HepG2 (cell line): ENCODE data around the gene ADGRV1. TPM values are rescaled to one million over a fixed set of nuclear protein-coding genes. Genes with fewer than 3 reads are reported as not detected.

Experiments used
- ATAC-seq: fragments of 200-7000 bp; cut with Tn5 transposase; 3 replicates; pipeline ENCODE4 v1.9.1; 2020; ENCODE audit warnings: mild to moderate bottlenecking, moderate library complexity
- BruUV-seq: library from RNA; stranded (reverse); fragments of 400-500 nt; replicated peaks from 2 replicates; lab custom pipeline; 2021; lab: Mats Ljungman, UMichigan
- CTCF ChIA-PET: fragments of 300-600 bp; formaldehyde crosslinking; extraction: SDS; loops from one replicate; lab custom pipeline; 2021; ENCODE audit warnings: low total read pairs, inconsistent platforms, low intra/inter-chr PET ratio; lab: Yijun Ruan, JAX
- POLR2A ChIA-PET: fragments of 350-600 bp; sonication (Branson Sonifier 250); formaldehyde crosslinking; loops from one replicate; lab custom pipeline; 2020; ENCODE audit warnings: antibody characterized with exemption, inconsistent platforms; lab: Yijun Ruan, JAX
- DNase-seq: peaks from one replicate; pipeline ENCODE4 v3.0.0-alpha.2; 2015; ENCODE audit warnings: low spot score
- FAIRE-seq: peaks from 3 replicates; lab custom pipeline; 2011; peaks lifted over from hg19 to GRCh38; lab: Jason Lieb, UNC
- H2AFZ ChIP-seq: one replicate; pipeline ENCODE4 v1.6.1; 2011; ENCODE audit warnings: low read length, inconsistent platforms
- H3K27ac ChIP-seq: fragments of 300-600 bp; 3 replicates; pipeline ENCODE4 v1.8.0; 2011; ENCODE audit warnings: mixed run types, mild to moderate bottlenecking, mixed read lengths, low read length, inconsistent platforms; ENCODE audit not compliant: insufficient read depth; ENCODE audit errors: extremely low read length
- H3K27me3 ChIP-seq, 2 experiments: fragments of 200-600 bp in 1 of 2; 2 replicates in 1 of 2; 3 replicates in 1 of 2; pipeline versions ENCODE4 v1.6.0 to v1.8.0; 2011; ENCODE audit warnings: low read length in 2 of 2, mild to moderate bottlenecking in 2 of 2, moderate library complexity in 2 of 2, inconsistent platforms in 1 of 2; ENCODE audit not compliant: insufficient read depth in 2 of 2, control insufficient read depth in 1 of 2
- H3K36me3 ChIP-seq, 2 experiments: fragments of 200-600 bp in 1 of 2; replicated peaks in 1 of 2; 2 replicates in 1 of 2; 3 replicates in 1 of 2; pipeline versions ENCODE4 v1.5.1 to v1.8.0; 2011; ENCODE audit warnings: low read length in 2 of 2, inconsistent platforms in 1 of 2; ENCODE audit not compliant: insufficient read depth in 2 of 2, control insufficient read depth in 1 of 2
- H3K4me1 ChIP-seq: 2 replicates; pipeline ENCODE4 v1.5.1; 2012; ENCODE audit warnings: low read length, inconsistent platforms; ENCODE audit not compliant: insufficient read depth
- H3K4me2 ChIP-seq: 2 replicates; pipeline ENCODE4 v1.6.0; 2011; ENCODE audit warnings: low read depth, low read length, inconsistent platforms
- H3K4me3 ChIP-seq, 3 experiments: fragments of 200-600 bp in 1 of 3; sonication (generic), shearing (Covaris generic) in 1 of 3; replicated peaks in 1 of 3; 2 replicates each; pipeline ENCODE4 v1.5.1; 2011 to 2016; ENCODE audit warnings: low read length in 3 of 3, inconsistent platforms in 2 of 3, low read depth in 2 of 3, mild to moderate bottlenecking in 2 of 3, control low read depth in 1 of 3, mixed read lengths in 1 of 3; ENCODE audit not compliant: insufficient read depth in 1 of 3
- H3K79me2 ChIP-seq: one replicate; pipeline ENCODE4 v1.6.1; 2011; ENCODE audit warnings: low read length, inconsistent platforms; ENCODE audit not compliant: insufficient read depth
- H3K9ac ChIP-seq: 2 replicates; pipeline ENCODE4 v1.6.0; 2011; ENCODE audit warnings: mild to moderate bottlenecking, low read depth, low read length, inconsistent platforms; ENCODE audit not compliant: insufficient read depth
- H3K9me3 ChIP-seq: 2 replicates; pipeline ENCODE4 v1.5.1; 2012; ENCODE audit warnings: mild to moderate bottlenecking, low read length
- H4K20me1 ChIP-seq: 2 replicates; pipeline ENCODE4 v1.6.0; 2011; ENCODE audit warnings: inconsistent platforms, mild to moderate bottlenecking, low read length, moderate library complexity; ENCODE audit not compliant: insufficient read depth
- ATF4 ChIP-seq, 2 experiments: fragments of 450-650 bp in 1 of 2; sonication (generic) in 1 of 2; formaldehyde crosslinking; IDR thresholded peaks; 2 replicates each; pipeline versions ENCODE4 v1.5.0 to v1.8.0; 2020 to 2022; ENCODE audit warnings: mild to moderate bottlenecking in 1 of 2, missing genetic modification reagents in 1 of 2
- ATF6 ChIP-seq: sonication (generic); formaldehyde crosslinking; conservative IDR thresholded peaks from 2 replicates; pipeline ENCODE4 v1.4.0; 2020; ENCODE audit warnings: missing genetic modification reagents
- ATF7-NPFF ChIP-seq: sonication (generic); formaldehyde crosslinking; IDR thresholded peaks from 2 replicates; pipeline ENCODE4 v1.8.1; 2023; ENCODE audit warnings: mild to moderate bottlenecking, low read depth, missing genetic modification reagents, moderate library complexity
- DMTF1 ChIP-seq: sonication (generic); formaldehyde crosslinking; IDR thresholded peaks from 2 replicates; pipeline ENCODE4 v1.4.0; 2020; ENCODE audit warnings: mild to moderate bottlenecking, missing genetic modification reagents
- GABPB1 ChIP-seq: IDR thresholded peaks from 2 replicates; pipeline ENCODE4 v1.6.1; 2016; ENCODE audit warnings: mild to moderate bottlenecking, missing genetic modification reagents, moderate library complexity, missing compliant biosample characterization
- NR2F1 ChIP-seq, 2 experiments: fragments of 450-650 bp in 1 of 2; formaldehyde crosslinking in 1 of 2; IDR thresholded peaks; 2 replicates each; pipeline versions ENCODE4 v1.5.0 to v1.6.1; 2016 to 2020; ENCODE audit warnings: mild to moderate bottlenecking in 1 of 2, missing compliant biosample characterization in 1 of 2, missing genetic modification reagents in 1 of 2, moderate library complexity in 1 of 2
- REPIN1 ChIP-seq: sonication (generic); formaldehyde crosslinking; IDR thresholded peaks from 2 replicates; pipeline ENCODE4 v1.8.0; 2022; ENCODE audit warnings: missing genetic modification reagents, low read depth, mild to moderate bottlenecking, borderline replicate concordance
- TFDP1 ChIP-seq: IDR thresholded peaks from 2 replicates; pipeline ENCODE4 v1.6.1; 2016; ENCODE audit warnings: missing compliant biosample characterization, missing genetic modification reagents, borderline replicate concordance
- ZFP36L1 ChIP-seq: sonication (generic); formaldehyde crosslinking; IDR thresholded peaks from 2 replicates; pipeline ENCODE4 v1.8.0; 2022; ENCODE audit warnings: mild to moderate bottlenecking, missing genetic modification reagents, moderate library complexity
- ZFX ChIP-seq: sonication (generic); formaldehyde crosslinking; IDR thresholded peaks from 2 replicates; pipeline ENCODE4 v1.4.0; 2020; ENCODE audit warnings: mild to moderate bottlenecking, low read depth, missing genetic modification reagents, moderate library complexity
- WGBS: methylation state at CpG from one replicate; pipeline ENCODE4 v1.1.6; 2017; ENCODE audit warnings: low lambda C conversion rate; 5-methylcytosine and 5-hydroxymethylcytosine counted together
- in situ Hi-C: cut with HindIII; loops from 2 replicates; pipeline ENCODE4 v1.10.0; 2017; ENCODE audit warnings: low pct_unique_long_range_greater_than_20kb; ENCODE audit not compliant: extremely low pct_ligation_motif_present
- intact Hi-C: fragments of 100-400 bp; cut with micrococcal nuclease; formaldehyde crosslinking; loops from one replicate; pipeline ENCODE4 v1.10.0; 2022; ENCODE audit not compliant: unreplicated experiment
- polyA plus RNA-seq, 8 experiments: library from polyadenylated mRNA; depleted of rRNA in 3 of 8; stranded (reverse) in 7 of 8; unstranded in 1 of 8; fragments of >200 nt; fragmentation: Illumina TruSeq in 4 of 8; extraction: Trizol in 4 of 8; gene quantifications; 2 replicates each; pipeline versions ENCODE4 v1.2.1 to v1.2.3, GENCODE V29; 2011 to 2016; ENCODE audit warnings: low read depth in 4 of 8, missing spikeins in 1 of 8, mixed read lengths in 1 of 8; ENCODE audit not compliant: insufficient read depth in 1 of 8
- total RNA-seq, 5 experiments: library from RNA; depleted of rRNA; stranded (reverse); fragments of >200 nt; fragmentation: Illumina TruSeq; extraction: Trizol; gene quantifications; 2 replicates each; pipeline ENCODE4 v1.2.3, GENCODE V29; 2016; ENCODE audit warnings: low read depth in 1 of 5

Gene ADGRV1
- total and polyA plus RNA-seq, 2 of the 13 experiments (the other 11 are each of a cell fraction or from before 2014, with no cell fraction given) = 1.7 to 3.9 TPM

- in situ Hi-C loops (no loop called here), intact Hi-C loops (no loop called here)
- CTCF ChIA-PET = no interaction called here
- Histone ChIP-seq H3K27me3 (peaks cover 0 to 4% of the 10 kb centered on the region in 2 experiments; a peak in 3 of 5 replicates), H3K4me1 (no peaks in the 10 kb centered on the region), H3K36me3 (no peaks in the 10 kb centered on the region), H2AFZ (no peak overlapping the region), H3K4me2 (no peak overlapping the region), H3K79me2 (no peaks in the 10 kb centered on the region), H3K9ac (no peak overlapping the region), H3K27ac (no peak overlapping the region), H3K4me3 (no peak overlapping the region), H4K20me1 (no peaks in the 10 kb centered on the region), H3K9me3 (no peaks in the 10 kb centered on the region)
- WGBS = 8% methylated on average over 2 of the region's 2 CpGs
- DNase-seq = no peak
- FAIRE-seq = no peak
- POLR2A ChIA-PET = no interaction called here
- BruUV-seq = no TSS peak
- TF ChIP-seq NR2F1 (CRISPR knock-in tag; IDR thresholded peaks at IDR 0.05) (no peak), ZFP36L1 (CRISPR knock-in tag) (no peak), ATF7-NPFF (no peak), TFDP1 (CRISPR knock-in tag) (no peak), GABPB1 (CRISPR knock-in tag) (no peak), ZFX (CRISPR knock-in tag) (no peak), REPIN1 (CRISPR knock-in tag) (no peak), ATF6 (CRISPR knock-in tag) (no peak), ATF4 (CRISPR knock-in tag; IDR thresholded peaks at IDR 0.05) (no peak), DMTF1 (no peak)
- ATAC-seq = no peak
Measured at GRCh38 chr5:90689064-90689463, 130.5 kb downstream of the ADGRV1 start.
